ENCODE measurements around the gene PAX8.
"Not testable (repeated sequence)": the region's sequence is repeated elsewhere in the genome, so short reads cannot be mapped to it uniquely, and the experiment has no call there.

Gene PAX8

GRCh38 chr2:113236367-113237159, 42.2 kb downstream of the PAX8 start:
- Histone ChIP-seq H3K9me3 (ENCODE audit: low read depth, low read length) (no peaks in the 10 kb centered on the region), H3K4me3 (peak overlapping the region; percentile 84), H3K36me3 (ENCODE audit: insufficient read depth, low read length) (no peaks in the 10 kb centered on the region; the same call in 1 of the 2 replicates), H3K27ac (no peak overlapping the region), H3K9ac (ENCODE audit: insufficient read length) (no peak overlapping the region)
- DNase-seq (ENCODE audit: low read depth, low spot score) = no peak
- TF ChIP-seq EZH2 (IDR thresholded peaks at IDR 0.05) (no peak), POLR2AphosphoS5 (IDR thresholded peaks at IDR 0.05; ENCODE audit: borderline replicate concordance, low read depth, low read length) (no peak), FOXP2 (optimal IDR thresholded peaks at IDR 0.05; ENCODE audit: control extremely low read depth, extremely low read length, insufficient read depth) (no peak)

- Histone ChIP-seq H3K9ac (ENCODE audit: insufficient read length) (peak overlapping the region; percentile 76), H3K4me3 (peak overlapping the region; percentile 84)
- not testable (repeated sequence) for H3K9me3 ChIP-seq (ENCODE audit: low read depth, low read length); H3K36me3 ChIP-seq (ENCODE audit: insufficient read depth, low read length); DNase-seq (ENCODE audit: low read depth, low spot score); H3K27ac ChIP-seq
- TF ChIP-seq POLR2AphosphoS5 (IDR thresholded peaks at IDR 0.05; ENCODE audit: borderline replicate concordance, low read depth, low read length) = peak; percentile 76
Observed at GRCh38 chr2:113235347-113236226, 43.1 kb downstream of the PAX8 start.

GRCh38 chr2:113234721-113235346, 43.9 kb downstream of the PAX8 start:
- Histone ChIP-seq H3K27ac (no peak overlapping the region), H3K9ac (ENCODE audit: insufficient read length) (peak overlapping the region; percentile 76), H3K9me3 (ENCODE audit: low read depth, low read length) (no peaks in the 10 kb centered on the region), H3K4me3 (peak overlapping the region; percentile 84), H3K36me3 (ENCODE audit: insufficient read depth, low read length) (no peaks in the 10 kb centered on the region; the same call in 1 of the 2 replicates)
- no peak for TF ChIP-seq EZH2 (IDR thresholded peaks at IDR 0.05)
- TF ChIP-seq POLR2AphosphoS5 (IDR thresholded peaks at IDR 0.05; ENCODE audit: borderline replicate concordance, low read depth, low read length) = no peak
- no peak for TF ChIP-seq FOXP2 (optimal IDR thresholded peaks at IDR 0.05; ENCODE audit: control extremely low read depth, extremely low read length, insufficient read depth)
- DNase-seq (ENCODE audit: low read depth, low spot score) = no peak

GRCh38 chr2:113233593-113234550, 44.8 kb downstream of the PAX8 start:
- DNase-seq (ENCODE audit: low read depth, low spot score) = no peak
- H3K36me3 ChIP-seq (ENCODE audit: insufficient read depth, low read length) = no peaks in the 10 kb centered on the region; the same call in 1 of the 2 replicates
- no peak for TF ChIP-seq EZH2 (IDR thresholded peaks at IDR 0.05)
- TF ChIP-seq FOXP2 (optimal IDR thresholded peaks at IDR 0.05; ENCODE audit: control extremely low read depth, extremely low read length, insufficient read depth) = no peak
- TF ChIP-seq POLR2AphosphoS5 (IDR thresholded peaks at IDR 0.05; ENCODE audit: borderline replicate concordance, low read depth, low read length) = no peak
- no peak overlapping the region for H3K27ac ChIP-seq
- H3K4me3 ChIP-seq = no peak overlapping the region
- no peaks in the 10 kb centered on the region for H3K9me3 ChIP-seq (ENCODE audit: low read depth, low read length)
- no peak overlapping the region for H3K9ac ChIP-seq (ENCODE audit: insufficient read length)

GRCh38 chr2:113232740-113233139, 46.0 kb downstream of the PAX8 start:
- Histone ChIP-seq H3K4me3 (no peak overlapping the region), H3K9me3 (ENCODE audit: low read depth, low read length) (no peaks in the 10 kb centered on the region), H3K27ac (no peak overlapping the region), H3K36me3 (ENCODE audit: insufficient read depth, low read length) (no peaks in the 10 kb centered on the region; the same call in 1 of the 2 replicates), H3K9ac (ENCODE audit: insufficient read length) (no peak overlapping the region)
- no peak for TF ChIP-seq FOXP2 (optimal IDR thresholded peaks at IDR 0.05; ENCODE audit: control extremely low read depth, extremely low read length, insufficient read depth)
- no peak for TF ChIP-seq POLR2AphosphoS5 (IDR thresholded peaks at IDR 0.05; ENCODE audit: borderline replicate concordance, low read depth, low read length)
- TF ChIP-seq EZH2 (IDR thresholded peaks at IDR 0.05) = no peak
- no peak for DNase-seq (ENCODE audit: low read depth, low spot score)

GRCh38 chr2:113232123-113232522, 46.6 kb downstream of the PAX8 start:
- TF ChIP-seq EZH2 (IDR thresholded peaks at IDR 0.05) (no peak), POLR2AphosphoS5 (IDR thresholded peaks at IDR 0.05; ENCODE audit: borderline replicate concordance, low read depth, low read length) (no peak), FOXP2 (optimal IDR thresholded peaks at IDR 0.05; ENCODE audit: control extremely low read depth, extremely low read length, insufficient read depth) (no peak)
- DNase-seq (ENCODE audit: low read depth, low spot score) = no peak
- H3K27ac ChIP-seq = no peak overlapping the region
- H3K9ac ChIP-seq (ENCODE audit: insufficient read length) = no peak overlapping the region
- no peaks in the 10 kb centered on the region for H3K9me3 ChIP-seq (ENCODE audit: low read depth, low read length)
- no peaks in the 10 kb centered on the region; the same call in 1 of the 2 replicates for H3K36me3 ChIP-seq (ENCODE audit: insufficient read depth, low read length)
- no peak overlapping the region for H3K4me3 ChIP-seq

- no peak overlapping the region for H3K4me3 ChIP-seq
- H3K27ac ChIP-seq = no peak overlapping the region
- H3K9ac ChIP-seq (ENCODE audit: insufficient read length) = no peak overlapping the region
- no peak for DNase-seq (ENCODE audit: low read depth, low spot score)
- TF ChIP-seq FOXP2 (optimal IDR thresholded peaks at IDR 0.05; ENCODE audit: control extremely low read depth, extremely low read length, insufficient read depth) = no peak
- no peak for TF ChIP-seq EZH2 (IDR thresholded peaks at IDR 0.05)
- no peak for TF ChIP-seq POLR2AphosphoS5 (IDR thresholded peaks at IDR 0.05; ENCODE audit: borderline replicate concordance, low read depth, low read length)
- H3K9me3 ChIP-seq (ENCODE audit: low read depth, low read length) = no peaks in the 10 kb centered on the region; the same call in 1 of the 2 replicates
- H3K36me3 ChIP-seq (ENCODE audit: insufficient read depth, low read length) = no peaks in the 10 kb centered on the region
Observed at GRCh38 chr2:113231064-113231463, 47.7 kb downstream of the PAX8 start.

Data from SK-N-MC (cell line).